ENCODE results near the gene RYR2.

The RYR2 gene

GRCh38 chr1:237152506-237153335 lies 110.7 kb downstream of the RYR2 start:
- no peak for DNase-seq

- no peak for DNase-seq
Measured at GRCh38 chr1:237154157-237154556, 112.2 kb downstream of the RYR2 start.

GRCh38 chr1:237164406-237165352 lies 122.7 kb downstream of the RYR2 start:
- no peak for DNase-seq

GRCh38 chr1:237166086-237166485 lies 124.1 kb downstream of the RYR2 start:
- DNase-seq: no peak

GRCh38 chr1:237166593-237167101 lies 124.7 kb downstream of the RYR2 start:
- DNase-seq: no peak

GRCh38 chr1:237170149-237170548 lies 128.2 kb downstream of the RYR2 start:
- no peak for DNase-seq

- no peak for DNase-seq
Measured at GRCh38 chr1:237171454-237172117, 129.6 kb downstream of the RYR2 start.

- no peak for DNase-seq
Measured at GRCh38 chr1:237172118-237172485, 130.1 kb downstream of the RYR2 start.

GRCh38 chr1:237179503-237179902 lies 137.5 kb downstream of the RYR2 start:
- no peak for DNase-seq

- no peak for DNase-seq
Measured at GRCh38 chr1:237180256-237180655, 138.3 kb downstream of the RYR2 start.

- no peak for DNase-seq
Measured at GRCh38 chr1:237181743-237182317, 139.8 kb downstream of the RYR2 start.

- no peak for DNase-seq
Measured at GRCh38 chr1:237183963-237184540, 142.1 kb downstream of the RYR2 start.

GRCh38 chr1:237186675-237187074 lies 144.7 kb downstream of the RYR2 start:
- no peak for DNase-seq

- no peak for DNase-seq
Measured at GRCh38 chr1:237187842-237188241, 145.9 kb downstream of the RYR2 start.

- DNase-seq: no peak
Measured at GRCh38 chr1:237191403-237191802, 149.4 kb downstream of the RYR2 start.

- DNase-seq: no peak
Measured at GRCh38 chr1:237197470-237198425, 155.8 kb downstream of the RYR2 start.

GRCh38 chr1:237199026-237199425 lies 157.0 kb downstream of the RYR2 start:
- DNase-seq: no peak

- no peak for DNase-seq
Measured at GRCh38 chr1:237201155-237201554, 159.2 kb downstream of the RYR2 start.

GRCh38 chr1:237204841-237205240 lies 162.9 kb downstream of the RYR2 start:
- DNase-seq: no peak

- no peak for DNase-seq
Measured at GRCh38 chr1:237205400-237206064, 163.5 kb downstream of the RYR2 start.

GRCh38 chr1:237206065-237206414 lies 164.1 kb downstream of the RYR2 start:
- DNase-seq: no peak
